ENCODE results near the gene GNAT2.

GNAT2 gene

GRCh38 chr1:109615879-109616278 lies 3.5 kb downstream of the GNAT2 start:
- TF ChIP-seq LEF1 (IDR thresholded peaks at IDR 0.05; ENCODE audit: borderline replicate concordance) = no peak
- no peak for TF ChIP-seq SUZ12 (IDR thresholded peaks at IDR 0.05)
- no peak for TF ChIP-seq FOXK2 (IDR thresholded peaks at IDR 0.05)
- TF ChIP-seq FOXM1 (IDR thresholded peaks at IDR 0.05; ENCODE audit: borderline replicate concordance) = no peak
- no peak for TF ChIP-seq BHLHE40 (IDR thresholded peaks at IDR 0.05; ENCODE audit: borderline replicate concordance)
- no peak for TF ChIP-seq ELF4 (IDR thresholded peaks at IDR 0.05)
- TF ChIP-seq NFRKB (IDR thresholded peaks at IDR 0.05) = no peak
- no peak for TF ChIP-seq SP1 (IDR thresholded peaks at IDR 0.05)
- TF ChIP-seq HDGF (IDR thresholded peaks at IDR 0.05; ENCODE audit: borderline replicate concordance) = no peak
- TF ChIP-seq FOXA1 (IDR thresholded peaks at IDR 0.05) = no peak
- no peak for TF ChIP-seq TARDBP (IDR thresholded peaks at IDR 0.05)
- TF ChIP-seq L3MBTL2 (conservative IDR thresholded peaks at IDR 0.05) = no peak
- TF ChIP-seq CTBP1 (IDR thresholded peaks at IDR 0.05; ENCODE audit: borderline replicate concordance) = no peak
- TF ChIP-seq ARNT (IDR thresholded peaks at IDR 0.05) = no peak
- no peak for TF ChIP-seq ZNF384 (IDR thresholded peaks at IDR 0.05)
- ChIA-PET POLR2A (interaction anchor here (2.4 kb wide), 1 partner anchor 67 kb away, joined by 16 read pairs; the partner anchor contains the start of gene GNAI3), CTCF (no interaction called here)
- no peak for DNase-seq (ENCODE audit: extremely low spot score)

- CTCF ChIA-PET = interaction anchor here (2.3 kb wide), 1 partner anchor 27 kb away, joined by 8 read pairs; no protein-coding TSS in a partner anchor
- POLR2A ChIA-PET = interaction anchor here (1.7 kb wide), 1 partner anchor 65 kb away, joined by 10 read pairs; the partner anchor contains the start of gene GNAI3
- TF ChIP-seq SP1 (IDR thresholded peaks at IDR 0.05) (no peak), ELF4 (IDR thresholded peaks at IDR 0.05) (no peak), CTBP1 (IDR thresholded peaks at IDR 0.05; ENCODE audit: borderline replicate concordance) (no peak), FOXM1 (IDR thresholded peaks at IDR 0.05; ENCODE audit: borderline replicate concordance) (no peak), SUZ12 (IDR thresholded peaks at IDR 0.05) (no peak), ARNT (IDR thresholded peaks at IDR 0.05) (no peak), TARDBP (IDR thresholded peaks at IDR 0.05) (no peak), FOXA1 (IDR thresholded peaks at IDR 0.05) (no peak), LEF1 (IDR thresholded peaks at IDR 0.05; ENCODE audit: borderline replicate concordance) (no peak), BHLHE40 (IDR thresholded peaks at IDR 0.05; ENCODE audit: borderline replicate concordance) (no peak), HDGF (IDR thresholded peaks at IDR 0.05; ENCODE audit: borderline replicate concordance) (no peak), NFRKB (IDR thresholded peaks at IDR 0.05) (no peak), ZNF384 (IDR thresholded peaks at IDR 0.05) (no peak), FOXK2 (IDR thresholded peaks at IDR 0.05) (no peak), PKNOX1 (IDR thresholded peaks at IDR 0.05) (no peak), L3MBTL2 (conservative IDR thresholded peaks at IDR 0.05) (no peak)
- no peak for DNase-seq (ENCODE audit: extremely low spot score)
Measured at GRCh38 chr1:109613361-109614147, 5.9 kb downstream of the GNAT2 start.

GRCh38 chr1:109611308-109611990 lies 8.0 kb downstream of the GNAT2 start:
- no peak for TF ChIP-seq PKNOX1 (IDR thresholded peaks at IDR 0.05)
- TF ChIP-seq HDGF (IDR thresholded peaks at IDR 0.05; ENCODE audit: borderline replicate concordance) = no peak
- TF ChIP-seq FOXM1 (IDR thresholded peaks at IDR 0.05; ENCODE audit: borderline replicate concordance) = no peak
- no peak for TF ChIP-seq ARNT (IDR thresholded peaks at IDR 0.05)
- no peak for TF ChIP-seq NFRKB (IDR thresholded peaks at IDR 0.05)
- TF ChIP-seq LEF1 (IDR thresholded peaks at IDR 0.05; ENCODE audit: borderline replicate concordance) = no peak
- no peak for TF ChIP-seq SP1 (IDR thresholded peaks at IDR 0.05)
- TF ChIP-seq FOXK2 (IDR thresholded peaks at IDR 0.05) = no peak
- no peak for TF ChIP-seq L3MBTL2 (conservative IDR thresholded peaks at IDR 0.05)
- no peak for TF ChIP-seq ELF4 (IDR thresholded peaks at IDR 0.05)
- POLR2A ChIA-PET = interaction anchor here (1.8 kb wide), 1 partner anchor 8 kb away, joined by 8 read pairs; the partner anchor contains the start of genes AMPD2 and GNAT2
- DNase-seq (ENCODE audit: extremely low spot score) = no peak
- CTCF ChIA-PET = interaction anchor here (1.0 to 2.3 kb wide), 2 partner anchors 29 to 66 kb away, joined by 3 to 8 read pairs; no protein-coding TSS in a partner anchor

- TF ChIP-seq FOXK2 (IDR thresholded peaks at IDR 0.05) = no peak
- TF ChIP-seq ZNF384 (IDR thresholded peaks at IDR 0.05) = peak; percentile 38; the same call in 1 of the 2 replicates
- POLR2A ChIA-PET = interaction anchor here (1.8 kb wide), 1 partner anchor 9 kb away, joined by 8 read pairs; the partner anchor contains the start of genes AMPD2 and GNAT2
- DNase-seq (ENCODE audit: extremely low spot score) = no peak
- CTCF ChIA-PET = interaction anchor here (0.6 to 1.0 kb wide), 2 partner anchors 14 to 65 kb away, joined by 3 read pairs; no protein-coding TSS in a partner anchor
Measured at GRCh38 chr1:109610609-109611307, 8.7 kb downstream of the GNAT2 start.

- ChIA-PET POLR2A (interaction anchor here (1.8 kb wide), 1 partner anchor 10 kb away, joined by 8 read pairs; the partner anchor contains the start of genes AMPD2 and GNAT2), CTCF (no interaction called here)
- TF ChIP-seq ARNT (IDR thresholded peaks at IDR 0.05) (no peak), PKNOX1 (IDR thresholded peaks at IDR 0.05) (no peak), ZNF384 (IDR thresholded peaks at IDR 0.05) (no peak), CTBP1 (IDR thresholded peaks at IDR 0.05; ENCODE audit: borderline replicate concordance) (no peak), BHLHE40 (IDR thresholded peaks at IDR 0.05; ENCODE audit: borderline replicate concordance) (no peak), FOXA1 (IDR thresholded peaks at IDR 0.05) (no peak), NFRKB (IDR thresholded peaks at IDR 0.05) (no peak), L3MBTL2 (conservative IDR thresholded peaks at IDR 0.05) (no peak), FOXK2 (IDR thresholded peaks at IDR 0.05) (no peak), TARDBP (IDR thresholded peaks at IDR 0.05) (no peak), SP1 (IDR thresholded peaks at IDR 0.05) (no peak), SUZ12 (IDR thresholded peaks at IDR 0.05) (no peak), HDGF (IDR thresholded peaks at IDR 0.05; ENCODE audit: borderline replicate concordance) (no peak), LEF1 (IDR thresholded peaks at IDR 0.05; ENCODE audit: borderline replicate concordance) (no peak), FOXM1 (IDR thresholded peaks at IDR 0.05; ENCODE audit: borderline replicate concordance) (no peak), ELF4 (IDR thresholded peaks at IDR 0.05) (no peak)
- no peak for DNase-seq (ENCODE audit: extremely low spot score)
Measured at GRCh38 chr1:109609881-109610280, 9.5 kb downstream of the GNAT2 start.
